Esophagus squamous epithelium (tissue), 5 donors: ENCODE measurements around the gene FADS3. TPM values are rescaled to one million over a fixed set of nuclear protein-coding genes. Genes with fewer than 3 reads are reported as not detected.

ENCODE experiments used
- DNase-seq: peaks from one replicate; lab custom pipeline; 2025; lab: John Stamatoyannopoulos, UW
- H3K27ac ChIP-seq, 4 donors: fragments of 200-600 bp; sonication (generic); one replicate each; pipeline ENCODE4 v1.5.1; 2016 to 2019; ENCODE audit warnings: mild to moderate bottlenecking in 1 of 4
- H3K27me3 ChIP-seq, 4 donors: fragments of 200-600 bp; sonication (generic); 1 replicate in 3 of 4; 2 replicates in 1 of 4; pipeline versions ENCODE4 v1.5.1 to v1.6.0; 2017 to 2021; ENCODE audit warnings: antibody characterized with exemption in 1 of 4
- H3K36me3 ChIP-seq, 3 donors: fragments of 200-600 bp; sonication (generic); one replicate each; pipeline ENCODE4 v1.5.1; 2016 to 2019
- H3K4me1 ChIP-seq, 3 donors: fragments of 200-600 bp; sonication (generic); one replicate each; pipeline ENCODE4 v1.5.1; 2017 to 2019
- H3K4me3 ChIP-seq, 4 donors: fragments of 200-600 bp; sonication (generic); 1 replicate in 3 of 4; 2 replicates in 1 of 4; pipeline ENCODE4 v1.5.1; 2016 to 2019; ENCODE audit warnings: mild to moderate bottlenecking in 2 of 4, moderate library complexity in 1 of 4
- H3K9me3 ChIP-seq, 3 donors: fragments of 200-600 bp; sonication (generic); one replicate each; pipeline ENCODE4 v1.5.1; 2016 to 2019
- CTCF ChIP-seq, 6 experiments: fragments of 450-650 bp in 4 of 6; fragments of 200-600 bp in 2 of 6; sonication (generic) in 2 of 6; IDR thresholded peaks; one replicate each; pipeline ENCODE4 v1.5.1; 2016 to 2019; ENCODE audit warnings: antibody characterized with exemption in 6 of 6, mild to moderate bottlenecking in 4 of 6, moderate library complexity in 4 of 6
- POLR2A ChIP-seq, 4 donors: fragments of 450-650 bp; IDR thresholded peaks; one replicate each; pipeline ENCODE4 v1.6.1; 2017; ENCODE audit warnings: antibody characterized with exemption in 4 of 4, mild to moderate bottlenecking in 4 of 4, moderate library complexity in 3 of 4
- WGBS, 2 donors: methylation state at CpG; one replicate each; pipeline ENCODE4 v1.1.5; 2018; 5-methylcytosine and 5-hydroxymethylcytosine counted together
- intact Hi-C: fragments of 100-400 bp; cut with DNase I; formaldehyde crosslinking; loops from one replicate; pipeline ENCODE4 v1.15.0; 2022
- total RNA-seq, 4 donors: library from RNA; depleted of rRNA; stranded (reverse); fragments of >200 nt; gene quantifications; one replicate each; pipeline ENCODE4 v1.1.0, GENCODE V29; 2016
- donor health status: DM: yes; HTN: yes; CAD: no.

The FADS3 gene
- total RNA-seq, 4 donors from 2014 or later, result 6.1 to 16.0 (median 7.1) TPM

GRCh38 chr11:61855939-61856680 is 35.2 kb downstream of the FADS3 start:
- H3K9me3 ChIP-seq, result no peaks in the 10 kb centered on the region
- intact Hi-C loops, result no loop called here
- 79% methylated on average over 7 of the region's 12 CpGs; no CpG with 5 or more reads in 1 of the 2 donors for WGBS, 2 donors
- no peak overlapping the region for H3K4me3 ChIP-seq
- H3K27me3 ChIP-seq, result no peaks in the 10 kb centered on the region
- no peak overlapping the region for H3K27ac ChIP-seq
- peaks cover 0 to 43% (median 0%) of the 10 kb centered on the region in 3 donors for H3K36me3 ChIP-seq
- no peak for DNase-seq
- peaks cover 0 to 8% (median 0%) of the 10 kb centered on the region in 3 donors for H3K4me1 ChIP-seq
- TF ChIP-seq CTCF (IDR thresholded peaks at IDR 0.05) (no peak), POLR2A (IDR thresholded peaks at IDR 0.05) (no peak)

GRCh38 chr11:61854966-61855714 is 36.2 kb downstream of the FADS3 start:
- 94% methylated on average over 6 of the region's 14 CpGs; no CpG with 5 or more reads in 1 of the 2 donors for WGBS, 2 donors
- H3K9me3 ChIP-seq, result no peaks in the 10 kb centered on the region
- DNase-seq, result no peak
- intact Hi-C loops, result no loop called here
- H3K4me3 ChIP-seq, result no peak overlapping the region
- no peak for TF ChIP-seq POLR2A (IDR thresholded peaks at IDR 0.05)
- no peak for TF ChIP-seq CTCF (IDR thresholded peaks at IDR 0.05)
- peaks cover 0 to 47% (median 0%) of the 10 kb centered on the region in 3 donors for H3K36me3 ChIP-seq
- H3K27ac ChIP-seq, result no peak overlapping the region
- H3K4me1 ChIP-seq, result peaks cover 0 to 3% (median 0%) of the 10 kb centered on the region in 3 donors
- no peaks in the 10 kb centered on the region for H3K27me3 ChIP-seq

- Histone ChIP-seq H3K4me1 (no peaks in the 10 kb centered on the region), H3K36me3 (peaks cover 0 to 45% (median 0%) of the 10 kb centered on the region in 3 donors), H3K27ac (no peak overlapping the region), H3K27me3 (no peaks in the 10 kb centered on the region), H3K4me3 (no peak overlapping the region), H3K9me3 (no peaks in the 10 kb centered on the region)
- intact Hi-C loops, result no loop called here
- WGBS, 2 donors, result 86% methylated on average over 2 of the region's 17 CpGs; no CpG with 5 or more reads in 1 of the 2 donors
- no peak for DNase-seq
- no peak for TF ChIP-seq CTCF (IDR thresholded peaks at IDR 0.05)
- no peak for TF ChIP-seq POLR2A (IDR thresholded peaks at IDR 0.05)
Observed at GRCh38 chr11:61854206-61854895, 37.0 kb downstream of the FADS3 start.

GRCh38 chr11:61853698-61854169 is 37.6 kb downstream of the FADS3 start:
- Histone ChIP-seq H3K9me3 (no peaks in the 10 kb centered on the region), H3K4me3 (no peak overlapping the region), H3K4me1 (no peaks in the 10 kb centered on the region), H3K27me3 (no peaks in the 10 kb centered on the region), H3K27ac (no peak overlapping the region), H3K36me3 (peaks cover 0 to 47% (median 0%) of the 10 kb centered on the region in 3 donors)
- intact Hi-C loops, result no loop called here
- TF ChIP-seq CTCF (IDR thresholded peaks at IDR 0.05) (no peak), POLR2A (IDR thresholded peaks at IDR 0.05) (no peak)
- no peak for DNase-seq
- WGBS, 2 donors, result 71 to 100% methylated on average over 1 to 6 of the region's 13 CpGs
